Stimulated activated CD4-positive, alpha-beta T cell treated with anti-CD3 and anti-CD28 coated beads, TNF-alpha, amount 100 ng/mL, for 48 hours (primary cell): ENCODE data around the gene TBC1D24.

Source experiments
- DNase-seq, 3 donors: peaks; one replicate each; pipeline ENCODE4 v3.0.0-alpha.2; 2020; ENCODE audit warnings: low read depth in 3 of 3

Gene TBC1D24

DNA sequence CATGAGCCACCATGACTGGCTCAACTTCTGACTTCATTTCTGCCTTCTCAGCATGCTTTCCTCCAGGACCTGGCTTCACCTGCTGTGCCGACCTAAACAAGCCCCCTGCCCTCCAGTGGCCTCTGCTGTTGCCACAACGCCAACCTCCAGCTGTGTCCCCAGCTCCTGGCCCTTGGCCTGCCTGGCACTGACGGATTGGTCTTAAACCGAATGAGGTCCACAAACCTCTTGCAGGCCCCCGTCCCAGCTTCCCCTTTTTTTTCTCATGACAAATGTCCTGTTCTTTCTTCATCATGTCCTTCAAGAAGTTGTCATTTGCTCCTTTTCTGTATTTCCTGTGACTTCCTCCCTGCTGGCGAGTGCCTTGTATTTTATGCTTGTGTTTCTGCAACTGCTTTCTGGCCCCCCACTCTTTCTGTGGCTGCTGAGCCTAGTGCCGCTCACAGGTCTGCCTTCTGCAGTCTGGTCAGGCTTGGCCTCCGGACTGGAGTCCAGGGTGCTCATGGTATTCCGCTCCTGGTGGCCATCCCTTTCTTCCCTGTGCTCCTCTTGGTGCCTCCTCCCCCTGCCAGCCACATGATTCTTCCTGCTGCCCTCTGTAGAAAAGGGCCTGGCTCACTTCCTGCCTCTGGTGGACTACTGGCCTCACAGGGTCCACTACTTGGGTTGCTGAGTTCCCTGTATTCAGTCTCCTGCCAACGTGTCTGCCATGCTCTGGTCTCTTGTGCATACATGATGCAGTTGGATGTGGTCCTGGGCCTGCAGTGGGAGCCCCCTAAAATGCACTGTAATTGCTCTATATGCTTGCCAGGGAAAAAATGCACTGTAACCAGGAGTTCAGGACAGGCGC lies 41.7 kb downstream of the TBC1D24 start:
- DNase-seq, result no peak

DNA sequence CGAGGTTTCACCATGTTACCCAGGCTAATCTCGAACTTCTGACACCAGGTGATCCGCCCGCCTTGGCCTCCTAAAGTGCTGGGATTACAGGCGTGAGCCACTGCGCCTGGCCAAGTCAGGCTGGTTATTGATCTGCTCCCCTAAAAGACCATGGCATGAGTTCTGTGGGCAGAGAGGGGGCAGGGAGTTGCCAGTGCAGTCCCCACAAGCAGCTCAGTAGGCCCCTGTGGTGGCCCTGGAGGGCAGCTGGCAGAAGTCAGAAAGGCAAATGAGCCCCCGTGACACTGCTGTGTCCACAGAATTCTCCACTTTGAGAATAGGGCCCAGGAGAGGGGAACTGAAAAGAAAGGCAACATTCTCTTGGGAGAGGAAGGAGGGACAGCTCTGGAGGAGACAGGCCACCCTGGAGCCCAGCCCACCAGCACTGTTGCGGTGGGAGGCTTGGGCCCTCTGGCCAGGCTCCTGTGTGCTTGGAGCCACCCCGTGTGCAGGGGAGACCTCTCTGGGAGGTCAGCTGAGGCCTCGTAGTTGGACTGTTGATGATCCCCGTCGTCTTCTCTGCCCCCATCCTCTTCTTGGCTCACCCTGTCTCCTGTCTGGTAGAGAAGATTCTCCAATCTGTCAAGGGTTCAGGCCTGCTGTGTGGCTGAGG lies 43.2 kb downstream of the TBC1D24 start:
- no peak for DNase-seq

DNA sequence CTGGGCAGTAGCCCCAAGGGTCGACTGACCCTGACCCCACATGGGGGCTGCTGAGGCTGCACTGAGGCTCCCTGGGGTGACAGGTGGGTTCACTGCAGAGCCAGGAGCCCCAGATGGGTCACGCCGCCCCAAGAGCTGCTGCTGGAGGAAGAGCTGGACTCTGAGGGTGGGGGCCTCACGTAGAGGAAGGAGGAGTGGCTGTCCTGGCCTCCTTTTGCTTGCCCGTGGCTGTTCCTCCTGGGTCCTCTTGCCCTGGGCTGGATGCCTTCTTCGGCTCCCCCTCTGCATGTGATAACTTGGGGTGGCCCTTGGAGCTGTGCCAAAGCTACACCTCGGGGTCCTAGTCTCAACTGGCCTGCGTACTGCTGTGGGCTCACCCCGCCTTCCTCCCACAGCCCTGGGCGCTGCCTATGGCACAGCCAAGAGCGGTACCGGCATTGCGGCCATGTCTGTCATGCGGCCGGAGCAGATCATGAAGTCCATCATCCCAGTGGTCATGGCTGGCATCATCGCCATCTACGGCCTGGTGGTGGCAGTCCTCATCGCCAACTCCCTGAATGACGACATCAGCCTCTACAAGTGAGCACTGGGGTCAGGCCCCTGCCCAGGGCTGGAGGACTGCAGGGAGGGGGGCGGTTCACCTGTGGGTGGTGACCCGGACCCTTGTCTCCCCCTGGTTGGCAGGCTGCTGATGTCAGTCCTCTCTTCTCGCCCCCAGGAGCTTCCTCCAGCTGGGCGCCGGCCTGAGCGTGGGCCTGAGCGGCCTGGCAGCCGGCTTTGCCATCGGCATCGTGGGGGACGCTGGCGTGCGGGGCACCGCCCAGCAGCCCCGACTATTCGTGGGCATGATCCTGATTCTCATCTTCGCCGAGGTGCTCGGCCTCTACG lies 44.1 kb downstream of the TBC1D24 start:
- no peak for DNase-seq

DNA sequence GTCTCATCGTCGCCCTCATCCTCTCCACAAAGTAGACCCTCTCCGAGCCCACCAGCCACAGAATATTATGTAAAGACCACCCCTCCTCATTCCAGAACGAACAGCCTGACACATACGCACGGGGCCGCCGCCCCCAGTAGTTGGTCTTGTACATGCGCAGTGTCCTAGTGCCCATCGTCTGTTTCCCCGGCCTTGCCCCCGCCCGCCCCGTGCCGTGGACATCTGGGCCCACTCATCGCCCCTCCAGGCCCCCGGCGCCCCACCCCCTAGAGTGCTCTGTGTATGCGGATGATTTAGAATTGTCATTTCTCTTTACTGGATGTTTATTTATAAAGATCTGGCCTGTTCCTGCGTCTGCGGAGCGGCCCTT lies 44.8 kb downstream of the TBC1D24 start:
- no peak for DNase-seq

DNA sequence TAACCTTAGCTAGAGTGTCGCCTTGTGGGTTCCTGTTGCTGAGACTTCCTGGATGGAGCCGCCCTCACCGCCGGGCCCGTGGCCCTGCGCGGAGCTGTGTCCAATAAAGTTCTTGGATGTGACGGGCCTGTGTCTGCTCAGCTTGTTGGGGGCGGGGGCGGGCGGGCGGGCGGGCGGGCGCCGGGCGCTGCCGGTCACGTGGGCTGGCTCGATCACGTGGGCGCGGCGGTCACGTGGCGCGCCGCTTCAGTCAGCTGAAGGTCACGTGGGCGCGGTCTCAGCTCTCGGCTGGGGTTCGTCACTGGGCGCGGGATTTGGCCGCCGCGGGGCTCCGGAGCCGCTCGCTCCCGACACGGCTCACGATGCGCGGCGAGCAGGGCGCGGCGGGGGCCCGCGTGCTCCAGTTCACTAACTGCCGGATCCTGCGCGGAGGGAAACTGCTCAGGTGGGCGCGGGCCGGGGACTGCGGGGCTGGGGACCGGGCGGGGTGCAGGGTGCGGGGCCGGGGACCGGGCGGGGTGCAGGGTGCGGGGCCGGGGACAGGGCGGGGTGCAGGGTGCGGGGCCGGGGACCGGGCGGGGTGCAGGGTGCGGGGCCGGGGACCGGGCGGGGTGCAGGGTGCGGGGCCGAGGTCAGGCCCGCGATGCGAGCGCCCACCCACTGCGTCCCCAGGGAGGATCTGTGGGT lies 45.3 kb downstream of the TBC1D24 start, which contains the start of gene AMDHD2:
TSS of gene AMDHD2 (plus strand) at position 275 of the 687 bp plus-strand sequence. CDS start at position 363, 88 bp downstream.
- peak; percentile 79 to 86 (median 83) for DNase-seq

- DNase-seq, result no peak
These were observed 46.0 kb downstream of the TBC1D24 start for GRCh38 chr16:2520784-2521531.

GRCh38 chr16:2523801-2524231 lies 48.9 kb downstream of the TBC1D24 start:
- no peak for DNase-seq

DNA sequence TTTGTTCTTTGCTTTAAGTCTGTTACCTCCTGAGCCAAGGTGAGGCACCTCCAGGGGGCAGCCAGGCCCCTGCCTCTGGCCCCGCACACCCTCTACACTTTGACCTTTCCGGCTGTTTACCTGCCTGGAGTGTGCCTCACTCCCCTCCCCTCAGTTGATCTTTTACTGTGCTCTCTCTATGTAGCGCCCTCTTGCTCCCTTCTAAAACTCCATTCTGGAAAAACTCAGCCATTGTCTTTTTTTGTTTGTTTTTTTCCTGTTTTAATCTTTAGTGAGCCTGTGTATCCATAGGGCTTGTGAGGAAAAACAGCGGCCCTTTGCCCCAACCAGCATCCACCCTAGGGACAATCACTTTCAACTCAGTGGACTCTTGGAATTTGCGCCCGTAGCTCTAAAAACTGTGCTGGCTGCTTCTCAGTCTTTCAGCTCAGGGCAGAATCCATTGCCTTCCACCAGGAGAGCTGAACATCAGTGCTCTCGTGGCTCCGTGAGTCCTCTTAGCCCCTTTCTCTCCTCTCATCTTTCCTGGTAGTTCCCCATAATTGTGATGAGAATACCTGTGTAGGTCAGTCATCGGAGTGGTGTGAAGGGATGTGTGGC lies 49.5 kb downstream of the TBC1D24 start:
- DNase-seq, result no peak

GRCh38 chr16:2526135-2526534 lies 51.2 kb downstream of the TBC1D24 start:
- no peak for DNase-seq

GRCh38 chr16:2527071-2527783 lies 52.3 kb downstream of the TBC1D24 start:
- DNase-seq, result no peak

GRCh38 chr16:2527784-2528100 lies 52.8 kb downstream of the TBC1D24 start:
- no peak for DNase-seq

DNA sequence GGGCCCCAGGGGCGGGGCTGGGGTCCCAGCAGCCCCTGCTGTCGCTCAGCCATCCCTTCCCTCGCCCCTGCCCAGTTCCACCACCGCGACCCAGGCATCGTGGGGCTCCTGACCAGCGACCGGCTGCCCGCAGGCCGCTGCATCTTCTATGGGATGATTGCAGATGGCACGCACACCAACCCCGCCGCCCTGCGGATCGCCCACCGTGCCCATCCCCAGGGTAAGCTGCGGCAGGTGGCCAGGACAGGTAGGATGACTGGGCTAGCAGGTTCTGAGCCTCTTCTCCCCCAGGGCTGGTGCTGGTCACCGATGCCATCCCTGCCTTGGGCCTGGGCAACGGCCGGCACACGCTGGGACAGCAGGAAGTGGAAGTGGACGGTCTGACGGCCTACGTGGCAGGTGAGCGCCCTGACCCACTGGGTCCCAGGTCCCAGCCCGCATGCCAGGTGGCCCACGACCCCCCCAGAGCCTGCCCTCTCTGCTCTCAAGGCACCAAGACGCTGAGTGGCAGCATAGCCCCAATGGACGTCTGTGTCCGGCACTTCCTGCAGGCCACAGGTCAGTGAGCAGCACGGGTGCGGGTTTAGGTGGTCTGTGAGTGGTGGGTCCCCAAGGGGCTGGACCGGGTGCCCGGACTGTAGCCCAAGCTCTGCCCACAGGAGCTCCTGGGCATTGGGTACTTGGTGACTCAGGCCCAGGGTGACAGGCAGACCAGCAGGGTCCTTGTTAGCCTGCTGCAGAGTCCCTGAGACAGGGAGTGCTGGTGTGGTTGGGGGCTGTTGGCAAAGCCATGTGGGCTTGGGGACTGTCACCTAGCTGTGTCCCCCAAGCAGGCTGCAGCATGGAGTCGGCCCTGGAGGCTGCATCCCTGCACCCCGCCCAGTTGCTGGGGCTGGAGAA lies 53.5 kb downstream of the TBC1D24 start:
- no peak for DNase-seq

GRCh38 chr16:2529061-2529931 lies 54.4 kb downstream of the TBC1D24 start:
- DNase-seq, result no peak

GRCh38 chr16:2529961-2530628 lies 55.2 kb downstream of the TBC1D24 start:
- DNase-seq, result no peak

DNA sequence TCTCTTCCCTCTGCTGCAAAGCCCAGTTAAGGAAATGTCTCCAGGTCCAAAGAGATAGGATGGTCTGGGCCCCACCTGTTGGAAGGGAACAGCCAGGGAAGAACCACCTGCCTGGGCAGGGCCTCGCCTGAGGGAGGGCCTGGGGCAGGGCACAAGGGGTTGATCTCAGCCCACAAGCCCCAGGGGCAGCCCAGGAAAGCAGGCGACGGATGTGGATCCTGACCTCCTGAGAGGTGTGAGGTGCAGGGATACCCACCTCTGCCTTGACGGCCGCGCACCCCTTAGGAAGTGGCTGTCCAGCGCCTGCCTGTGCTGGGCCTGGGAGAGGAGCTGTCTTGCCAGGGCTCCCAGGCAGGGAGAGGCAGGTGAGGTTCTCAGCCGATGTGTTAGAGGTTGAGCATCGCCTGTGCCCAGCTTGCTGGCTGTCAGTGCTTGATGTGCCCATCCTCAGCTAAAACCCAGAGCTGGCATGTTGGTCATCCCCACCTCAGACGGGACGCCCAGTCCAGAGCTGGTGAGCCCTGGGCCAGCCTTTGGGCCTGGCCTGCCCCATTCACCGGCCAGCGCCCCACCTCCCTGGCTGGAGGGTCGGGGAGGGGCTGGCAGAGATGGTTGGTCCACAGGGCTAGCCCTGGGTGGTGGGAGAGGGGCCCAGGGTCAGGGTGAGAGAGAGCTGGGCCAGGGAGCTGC lies 55.8 kb downstream of the TBC1D24 start:
- no peak for DNase-seq

DNA sequence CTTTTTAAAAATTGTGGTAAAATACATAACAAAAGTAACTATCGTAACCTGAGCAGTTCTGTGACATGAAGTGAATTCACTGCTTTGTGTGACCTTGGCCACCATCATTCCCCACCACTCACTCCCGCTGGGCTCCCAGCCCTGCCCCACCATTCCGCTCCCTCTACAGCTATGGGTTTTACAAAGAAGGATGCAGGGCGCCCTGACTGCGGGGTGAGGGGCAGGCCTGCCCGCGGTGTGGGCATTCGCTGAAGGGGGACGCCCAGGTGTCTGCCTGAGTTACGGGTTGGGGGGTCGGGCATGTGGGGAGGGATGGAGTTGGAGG lies 56.4 kb downstream of the TBC1D24 start, which contains the start of gene CEMP1:
TSS of gene CEMP1 (minus strand) at position 38 of the 325 bp plus-strand sequence. CDS start 335 bp downstream, outside the sequence.
- DNase-seq, result no peak
